Transverse colon (tissue), 4 donors: ENCODE measurements around the gene LYPD6B. TPM values are rescaled to one million over a fixed set of nuclear protein-coding genes. Genes with fewer than 3 reads are reported as not detected.

Experiments
- DNase-seq: peaks from one replicate; pipeline ENCODE4 v3.0.0-alpha.2; 2019
- H3K27ac ChIP-seq, 4 donors: fragments of 200-600 bp; sonication (generic); 2 replicates each; pipeline ENCODE4 v1.5.1; 2016 to 2018; ENCODE audit warnings: inconsistent platforms in 4 of 4
- H3K27me3 ChIP-seq: fragments of 200-600 bp; sonication (generic); 2 replicates; pipeline ENCODE4 v1.5.1; 2017; ENCODE audit warnings: inconsistent platforms
- H3K36me3 ChIP-seq, 4 donors: fragments of 200-600 bp; sonication (generic); 2 replicates each; pipeline ENCODE4 v1.5.1; 2017 to 2019; ENCODE audit warnings: inconsistent platforms in 4 of 4
- H3K4me1 ChIP-seq, 4 donors: fragments of 200-600 bp; sonication (generic); 2 replicates each; pipeline ENCODE4 v1.5.1; 2017 to 2020; ENCODE audit warnings: inconsistent platforms in 4 of 4
- H3K4me3 ChIP-seq, 4 donors: fragments of 200-600 bp; sonication (generic); 1 replicate in 1 of 4; 2 replicates in 3 of 4; pipeline versions ENCODE4 v1.5.1 to v1.6.1; 2017 to 2019; ENCODE audit warnings: inconsistent platforms in 4 of 4
- H3K9me3 ChIP-seq, 2 donors: fragments of 200-600 bp; sonication (generic); 2 replicates each; pipeline ENCODE4 v1.5.1; 2017 to 2019; ENCODE audit warnings: inconsistent platforms in 2 of 2
- CTCF ChIP-seq, 5 experiments: fragments of 200-600 bp in 3 of 5; fragments of 450-650 bp in 2 of 5; sonication (generic) in 3 of 5; IDR thresholded peaks; 1 replicate in 2 of 5; 2 replicates in 3 of 5; pipeline ENCODE4 v1.5.1; 2016 to 2017; ENCODE audit warnings: antibody characterized with exemption in 5 of 5, inconsistent platforms in 3 of 5, mild to moderate bottlenecking in 2 of 5, moderate library complexity in 1 of 5
- EP300 ChIP-seq: sonication (generic); formaldehyde crosslinking; IDR thresholded peaks from one replicate; pipeline ENCODE4 v1.6.1; 2017; ENCODE audit warnings: antibody characterized with exemption, low read depth
- POLR2A ChIP-seq: fragments of 450-650 bp; IDR thresholded peaks from one replicate; pipeline ENCODE4 v1.6.1; 2016; ENCODE audit warnings: antibody characterized with exemption, mild to moderate bottlenecking, moderate library complexity
- POLR2AphosphoS5 ChIP-seq, 3 donors: sonication (generic); formaldehyde crosslinking; IDR thresholded peaks; one replicate each; pipeline ENCODE4 v1.6.1; 2016; ENCODE audit warnings: antibody characterized with exemption in 3 of 3
- WGBS, 2 donors: methylation state at CpG; one replicate each; pipeline ENCODE4 v1.1.5; 2018; ENCODE audit warnings: low coverage in 1 of 2; 5-methylcytosine and 5-hydroxymethylcytosine counted together
- in situ Hi-C, 4 donors: fragments of 200-750 bp; cut with MboI; loops; one replicate each; pipeline versions ENCODE4 v1.15.0 to v1.15.1; 2017; ENCODE audit warnings: low sequenced_read_pairs in 3 of 4, low pct_ligation_motif_present in 1 of 4, low pct_unique_long_range_greater_than_20kb in 1 of 4
- intact Hi-C: fragments of 100-400 bp; cut with DNase I; formaldehyde crosslinking; loops from one replicate; pipeline ENCODE4 v1.15.1; 2023; ENCODE audit warnings: low total_unique reads
- total RNA-seq, 4 donors: library from RNA; depleted of rRNA; stranded (reverse); fragments of >200 nt; gene quantifications; one replicate each; pipeline ENCODE4 v1.1.0, GENCODE V29; 2016

Gene LYPD6B
- total RNA-seq, 4 donors from 2014 or later: 1.1 to 3.1 (median 2.6) TPM; not detected in 1

GRCh38 chr2:149021761-149022160 is 16.7 kb upstream of the LYPD6B start:
- 77 to 81% methylated on average over 5 to 6 of the region's 6 CpGs for WGBS, 2 donors
- no peak for TF ChIP-seq CTCF (IDR thresholded peaks at IDR 0.05)
- TF ChIP-seq POLR2AphosphoS5 (IDR thresholded peaks at IDR 0.05): no peak
- no peak for TF ChIP-seq POLR2A
- TF ChIP-seq EP300: no peak
- H3K4me1 ChIP-seq: peaks cover 0 to 20% (median 5%) of the 10 kb centered on the region in 4 donors
- H3K27me3 ChIP-seq: no peaks in the 10 kb centered on the region
- H3K4me3 ChIP-seq: no peak overlapping the region
- intact Hi-C loops (no loop called here), in situ Hi-C loops (loop anchor here in 2 of 4 donors (10.0 kb wide), 1 partner anchor 543 kb away; no protein-coding TSS in a partner anchor)
- no peak for DNase-seq
- H3K9me3 ChIP-seq: no peaks in the 10 kb centered on the region
- no peaks in the 10 kb centered on the region for H3K36me3 ChIP-seq
- peak overlapping the region in 1 of 4 donors; percentile 19 for H3K27ac ChIP-seq

- Histone ChIP-seq H3K27me3 (no peaks in the 10 kb centered on the region), H3K4me3 (no peak overlapping the region), H3K4me1 (peaks cover 0 to 15% (median 4%) of the 10 kb centered on the region in 4 donors), H3K36me3 (no peaks in the 10 kb centered on the region), H3K27ac (no peak overlapping the region), H3K9me3 (no peaks in the 10 kb centered on the region)
- 81 to 86% methylated on average over 5 to 6 of the region's 6 CpGs for WGBS, 2 donors
- no peak for TF ChIP-seq POLR2A
- TF ChIP-seq EP300: no peak
- TF ChIP-seq CTCF (IDR thresholded peaks at IDR 0.05): no peak
- TF ChIP-seq POLR2AphosphoS5 (IDR thresholded peaks at IDR 0.05): no peak
- in situ Hi-C loops: loop anchor here in 2 of 4 donors (10.0 kb wide), 1 partner anchor 542 kb away; no protein-coding TSS in a partner anchor
- DNase-seq: no peak
- intact Hi-C loops: no loop called here
Observed at GRCh38 chr2:149023091-149023490, 15.4 kb upstream of the LYPD6B start.

- H3K27ac ChIP-seq: no peak overlapping the region
- H3K36me3 ChIP-seq: no peaks in the 10 kb centered on the region
- no peaks in the 10 kb centered on the region for H3K4me1 ChIP-seq
- intact Hi-C loops (no loop called here), in situ Hi-C loops (loop anchor here in 2 of 4 donors (10.0 to 25.0 kb wide), 2 partner anchors 285 to 537 kb away; no protein-coding TSS in a partner anchor)
- no peak for DNase-seq
- peaks cover 4% of the 10 kb centered on the region for H3K27me3 ChIP-seq
- H3K4me3 ChIP-seq: no peak overlapping the region
- TF ChIP-seq POLR2A (no peak), EP300 (no peak), POLR2AphosphoS5 (IDR thresholded peaks at IDR 0.05) (no peak)
- WGBS, 2 donors: 77% methylated on average over 7 of the region's 7 CpGs; no CpG with 5 or more reads in 1 of the 2 donors
- no peaks in the 10 kb centered on the region for H3K9me3 ChIP-seq
Observed at GRCh38 chr2:149027590-149028250, 10.8 kb upstream of the LYPD6B start.

GRCh38 chr2:149028377-149028776 is 10.1 kb upstream of the LYPD6B start:
- intact Hi-C loops: no loop called here
- H3K4me1 ChIP-seq: no peaks in the 10 kb centered on the region
- in situ Hi-C loops: loop anchor here in 2 of 4 donors (10.0 to 25.0 kb wide), 2 partner anchors 284 to 536 kb away; no protein-coding TSS in a partner anchor
- H3K27me3 ChIP-seq: peaks cover 4% of the 10 kb centered on the region
- no peak overlapping the region for H3K27ac ChIP-seq
- 58 to 83% methylated on average over 3 to 6 of the region's 6 CpGs for WGBS, 2 donors
- no peak overlapping the region for H3K4me3 ChIP-seq
- H3K36me3 ChIP-seq: no peaks in the 10 kb centered on the region
- H3K9me3 ChIP-seq: no peaks in the 10 kb centered on the region
- TF ChIP-seq EP300: no peak
- TF ChIP-seq POLR2A: no peak
- no peak for TF ChIP-seq CTCF (IDR thresholded peaks at IDR 0.05)
- no peak for TF ChIP-seq POLR2AphosphoS5 (IDR thresholded peaks at IDR 0.05)
- DNase-seq: no peak
